HG02840 (cell line): ENCODE data around the gene MCTP1.
A peak's percentile ranks its signal among the peaks of the same experiment; 100 is the strongest.
"Not testable (repeated sequence)": the region's sequence is repeated elsewhere in the genome, so short reads cannot be mapped to it uniquely, and the experiment has no call there.

Experiments used
- ATAC-seq: cut with Tn5 transposase; IDR thresholded peaks from one replicate; pipeline ENCODE4 v1.9.1; 2021; ENCODE audit warnings: mild to moderate bottlenecking, moderate library complexity, moderate number of reproducible peaks; ENCODE audit not compliant: unreplicated experiment, low FRiP score

Gene MCTP1

DNA sequence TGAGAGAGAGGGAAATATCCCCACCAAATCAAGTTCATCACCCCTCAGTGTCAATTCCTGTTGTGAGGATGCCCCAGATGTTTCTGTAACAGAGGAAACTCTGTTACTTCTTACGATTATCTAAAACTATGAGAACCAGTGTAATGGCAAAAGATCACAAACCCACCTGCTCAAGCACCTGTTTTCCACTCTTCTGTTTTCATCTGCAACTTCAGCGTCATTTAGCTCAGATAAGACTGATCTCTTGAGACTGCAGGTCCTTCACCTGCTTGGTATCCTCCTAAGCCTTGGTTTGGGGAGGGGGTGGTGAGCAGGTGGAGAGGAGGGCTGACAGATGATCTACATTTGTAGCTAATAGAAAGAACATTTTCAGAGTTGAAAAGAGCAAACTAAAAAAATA is 437.2 kb downstream of the MCTP1 start:
- no peak for ATAC-seq

DNA sequence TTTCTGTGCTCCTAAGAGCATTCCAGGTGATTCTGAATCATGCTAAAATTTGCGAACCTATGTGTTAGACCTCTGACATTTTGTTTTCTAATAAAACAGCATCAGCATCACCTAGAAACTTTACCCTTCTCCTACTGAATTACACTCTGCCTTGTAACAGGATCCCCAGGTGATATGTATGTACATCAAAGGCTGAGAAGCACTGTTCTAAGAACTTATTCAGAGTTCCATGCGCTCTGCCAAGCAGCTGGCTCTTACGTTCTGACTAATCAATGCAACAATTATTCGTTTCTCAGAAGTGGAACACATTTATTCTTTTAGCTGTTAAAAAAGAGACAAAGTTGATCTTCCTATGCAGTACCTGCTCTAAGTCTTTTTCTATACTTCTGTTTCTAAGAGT is 437.9 kb downstream of the MCTP1 start:
- ATAC-seq: no peak

DNA sequence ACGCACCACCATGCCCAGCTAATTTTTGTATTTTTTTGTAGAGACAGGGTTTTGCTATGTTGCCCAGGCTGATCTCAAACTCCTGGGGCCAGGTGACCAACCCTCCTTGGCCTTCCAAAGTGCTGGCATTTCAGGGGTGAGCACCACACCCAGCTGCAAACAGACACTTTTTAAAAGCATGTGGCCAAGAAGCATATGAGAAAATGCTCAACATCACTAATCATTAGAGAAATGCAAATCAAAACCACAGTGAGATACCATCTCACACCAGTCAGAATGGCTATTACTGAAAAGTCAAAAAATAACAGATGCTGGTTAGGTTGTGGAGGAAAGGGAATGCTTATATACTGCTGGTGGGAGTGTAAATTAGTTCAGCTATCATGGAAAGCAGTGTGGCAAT is 439.2 kb downstream of the MCTP1 start:
- peak; percentile 46 for ATAC-seq

DNA sequence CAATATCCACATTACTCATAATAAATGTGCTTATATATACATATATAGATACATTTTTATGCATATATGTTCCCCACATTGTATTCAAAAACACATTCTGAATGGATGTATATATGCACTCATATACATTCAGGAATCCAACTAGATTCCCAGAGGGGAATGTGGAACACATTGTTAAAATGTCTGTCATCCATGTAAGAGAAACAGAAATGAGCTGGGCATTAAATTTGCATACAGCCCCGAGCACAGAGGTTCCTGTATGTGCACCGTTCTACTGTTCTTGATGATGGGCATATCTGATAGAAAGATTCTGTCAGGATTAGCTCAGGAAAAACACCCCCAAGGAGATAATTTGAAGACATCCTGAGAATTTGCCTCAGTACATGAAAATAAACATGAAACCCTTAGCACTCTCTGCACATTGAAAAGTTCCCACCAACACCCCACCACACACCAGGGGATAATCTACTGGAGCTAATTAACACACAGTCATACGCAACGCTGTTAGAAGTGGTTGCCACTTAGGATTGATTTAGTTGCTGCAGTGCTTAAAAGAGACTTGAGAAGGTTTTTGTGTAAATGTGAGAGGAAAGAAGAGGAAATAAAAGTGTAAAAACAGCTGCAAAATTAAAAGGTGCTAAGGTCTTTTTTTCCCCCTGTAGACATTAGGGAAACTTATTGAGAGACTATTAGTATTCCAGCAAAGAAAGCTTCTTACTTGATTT is 443.1 kb downstream of the MCTP1 start:
- no peak for ATAC-seq

DNA sequence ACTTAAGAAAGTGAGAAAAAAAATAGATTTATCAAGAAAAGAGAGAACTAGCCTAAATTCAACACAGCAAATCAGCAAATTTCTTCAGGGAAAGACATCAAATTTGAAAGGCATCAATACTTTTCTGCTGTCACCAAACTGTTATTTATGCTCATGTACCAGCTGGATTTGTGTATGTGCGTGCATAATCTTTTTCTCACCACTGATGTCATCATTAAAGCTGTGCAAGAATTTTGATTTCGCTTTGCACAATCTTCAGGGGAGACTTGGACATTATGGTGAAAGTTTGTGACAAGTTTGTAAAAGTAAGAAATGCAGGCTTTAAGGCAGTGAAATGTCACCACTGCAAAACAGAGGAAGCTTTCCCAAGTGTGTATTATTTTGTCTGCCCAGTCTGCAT is 451.0 kb downstream of the MCTP1 start:
- no peak for ATAC-seq

DNA sequence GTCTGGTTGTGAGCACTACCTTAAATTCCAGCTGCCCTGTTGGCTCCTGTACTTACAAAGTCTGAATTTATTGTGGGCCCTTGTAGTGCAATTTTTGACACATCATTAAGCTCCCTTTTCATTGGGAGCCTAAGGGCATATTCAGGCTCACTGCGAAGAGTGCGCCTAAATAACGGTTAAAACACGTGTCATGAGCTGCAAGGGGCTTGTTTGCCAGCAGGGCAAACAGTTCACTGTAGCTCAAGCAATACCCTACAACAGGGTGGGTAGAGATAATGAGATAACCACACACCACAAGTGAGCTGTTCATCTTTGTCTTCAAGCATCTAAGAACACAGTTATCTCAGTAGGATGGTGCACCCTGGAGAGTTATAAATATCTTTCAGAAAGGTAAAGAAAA is 452.2 kb downstream of the MCTP1 start:
- ATAC-seq: no peak

DNA sequence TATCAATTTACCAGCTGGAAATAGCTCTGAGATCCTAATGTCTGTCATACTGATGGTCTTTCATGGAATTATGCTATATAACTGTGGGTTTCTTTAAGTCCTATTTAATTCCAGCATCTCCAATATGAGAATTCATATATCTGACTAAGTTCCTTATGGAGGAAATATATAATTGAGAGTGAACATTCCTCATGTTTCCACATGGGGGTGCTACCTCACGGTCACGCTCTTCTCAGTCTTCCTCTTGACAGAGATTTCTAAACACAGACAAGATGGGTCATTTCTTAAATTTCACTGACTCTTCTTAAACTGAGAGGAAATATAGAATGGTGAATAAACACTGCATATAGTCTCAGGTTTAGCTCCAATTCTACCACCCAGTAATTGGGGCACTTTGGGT is 454.4 kb downstream of the MCTP1 start:
- ATAC-seq: no peak

DNA sequence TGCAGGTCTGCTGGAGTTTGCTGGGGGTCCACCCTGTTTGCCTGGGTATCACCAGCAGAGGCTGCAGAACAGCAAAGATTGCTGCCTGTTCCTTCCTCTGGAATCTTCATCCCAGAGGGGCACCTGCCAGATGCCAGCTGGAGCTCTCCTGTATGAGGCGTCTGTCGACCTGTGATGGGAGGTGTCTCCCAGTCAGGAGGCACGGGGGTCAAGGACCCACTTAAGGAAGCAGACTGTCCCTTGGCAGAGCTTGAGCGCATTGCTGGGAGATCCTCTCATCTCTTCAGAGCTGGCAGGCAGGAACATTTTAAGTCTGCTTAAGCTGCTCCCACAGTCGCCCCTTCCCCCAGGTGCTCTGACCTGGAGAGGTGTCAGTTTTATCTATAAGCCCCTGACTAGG is 456.7 kb downstream of the MCTP1 start:
- not testable (repeated sequence) for ATAC-seq

DNA sequence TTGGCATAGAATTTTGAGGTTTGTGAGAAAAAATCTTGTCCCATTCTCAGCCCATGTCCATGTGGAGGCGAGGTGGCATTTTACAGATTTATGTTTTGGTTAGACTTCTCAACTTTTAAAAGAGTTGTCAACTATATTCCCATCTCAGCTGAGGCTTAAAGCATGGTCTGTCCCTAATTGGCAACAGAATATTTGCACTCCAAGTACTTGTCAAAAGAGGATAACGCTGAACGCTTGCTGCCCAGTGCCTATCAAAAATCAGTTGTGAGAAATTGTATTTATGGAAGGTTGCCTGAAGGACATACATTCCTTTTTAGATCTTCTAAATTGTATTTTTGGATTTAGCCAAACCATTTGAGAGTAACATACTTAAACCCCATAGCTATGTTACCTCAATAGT is 464.4 kb downstream of the MCTP1 start:
- no peak for ATAC-seq

DNA sequence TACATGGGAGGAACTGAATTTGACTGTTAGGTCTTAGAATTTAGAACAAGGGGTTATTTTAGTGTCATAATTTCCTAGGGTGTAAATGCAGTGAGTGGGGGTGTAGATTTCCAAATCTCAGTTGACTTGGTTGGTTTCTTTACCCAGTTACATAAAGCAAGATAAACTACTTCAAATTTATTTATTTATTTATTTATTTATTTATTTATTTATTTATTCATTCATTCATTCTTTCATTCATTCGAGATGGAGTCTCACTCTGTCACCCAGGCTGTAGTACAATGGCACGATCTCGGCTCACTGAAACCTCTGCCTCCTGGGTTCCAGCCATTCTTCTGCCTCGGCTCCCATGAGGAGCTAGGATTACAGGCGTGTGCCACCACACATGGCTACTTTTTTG is 466.0 kb downstream of the MCTP1 start:
- no peak for ATAC-seq

DNA sequence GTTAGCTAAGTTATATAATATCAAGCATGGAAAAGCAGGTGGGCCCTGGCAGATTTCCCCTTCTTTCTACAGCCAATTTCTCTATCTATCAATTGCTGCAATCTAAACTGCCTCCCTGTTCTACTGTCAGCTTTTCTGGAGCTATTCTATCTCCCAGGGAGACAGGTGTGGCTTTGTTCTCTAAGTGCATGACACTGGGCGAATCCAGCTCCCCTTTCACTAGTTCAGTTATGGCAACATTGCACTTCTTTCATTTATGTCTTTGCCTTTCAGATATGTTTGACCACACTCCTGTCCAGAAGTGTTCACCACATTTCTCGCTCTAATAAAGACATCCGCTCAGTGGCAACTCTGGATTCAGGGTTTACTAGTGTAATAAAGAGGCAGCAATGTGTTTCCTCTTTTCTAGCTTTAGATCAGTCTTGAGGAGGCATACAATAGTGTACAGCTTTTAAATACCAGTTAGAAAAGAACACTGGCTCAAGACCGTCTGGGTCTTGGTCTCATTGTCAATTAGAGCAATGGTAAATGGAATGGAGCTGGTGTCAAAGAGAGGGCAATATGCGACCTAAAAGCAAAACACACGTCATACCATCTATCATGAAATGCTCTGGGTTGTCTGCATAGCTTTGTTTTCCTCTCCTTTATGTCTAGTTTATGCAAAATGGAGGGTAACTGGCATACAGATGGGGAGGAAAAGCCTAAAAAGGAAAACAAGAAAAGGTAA is 469.4 kb downstream of the MCTP1 start:
- ATAC-seq: no peak

DNA sequence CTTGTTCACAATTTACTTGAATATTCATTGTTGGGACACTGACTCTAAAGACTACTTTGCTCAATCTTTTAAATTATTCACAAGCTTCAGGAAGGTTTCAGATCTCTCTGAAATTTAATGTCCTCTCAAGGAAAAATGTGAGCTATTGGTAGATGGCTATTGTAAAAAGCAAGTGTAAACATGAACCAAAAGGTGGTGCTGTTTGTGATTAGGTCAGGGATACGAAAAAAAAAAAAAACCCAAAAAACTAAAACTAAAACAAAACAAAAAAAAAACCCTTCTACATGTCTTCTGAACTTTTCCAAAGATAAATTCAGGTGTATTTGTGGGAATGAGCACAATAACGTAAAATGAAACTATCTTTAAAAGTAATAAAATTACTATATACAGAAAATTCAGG is 472.7 kb downstream of the MCTP1 start:
- no peak for ATAC-seq

DNA sequence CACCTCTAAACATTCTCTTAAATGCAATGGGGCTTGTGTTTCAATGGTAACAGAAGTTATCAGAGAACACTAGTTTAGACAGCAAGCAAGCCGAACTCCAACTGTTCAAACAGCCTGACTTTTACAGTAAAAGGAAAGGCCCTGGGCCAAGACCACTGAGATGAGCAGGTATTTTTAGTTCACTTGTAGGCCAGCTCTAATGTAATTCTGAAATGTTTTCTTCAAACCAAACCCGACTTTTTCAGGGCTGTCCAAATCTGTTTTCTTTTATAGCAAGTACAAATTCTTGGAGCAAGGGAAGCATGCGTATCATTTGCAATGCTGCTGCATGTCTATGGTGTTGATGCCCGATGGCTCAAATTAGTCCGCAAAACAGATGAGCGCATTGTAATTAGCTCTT is 473.6 kb downstream of the MCTP1 start:
- no peak for ATAC-seq

DNA sequence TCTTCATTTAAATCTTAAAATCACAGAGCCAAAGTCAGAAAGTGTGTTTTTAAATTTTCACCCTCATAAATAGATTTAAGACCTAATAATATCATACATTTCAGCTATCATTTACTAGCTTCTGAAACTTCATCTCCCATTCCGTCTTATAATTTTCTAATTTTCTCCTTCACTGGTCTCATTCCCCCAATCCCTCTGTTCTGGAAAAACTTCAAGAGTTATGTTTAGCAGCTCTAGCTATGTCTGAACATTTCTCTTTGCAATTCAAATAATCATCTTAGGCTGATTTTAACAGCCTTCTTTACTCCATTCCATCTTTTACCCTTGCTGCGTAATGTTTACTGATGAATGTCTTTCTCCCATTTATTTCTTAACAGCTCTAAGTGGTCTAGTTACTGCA is 474.0 kb downstream of the MCTP1 start:
- no peak for ATAC-seq

DNA sequence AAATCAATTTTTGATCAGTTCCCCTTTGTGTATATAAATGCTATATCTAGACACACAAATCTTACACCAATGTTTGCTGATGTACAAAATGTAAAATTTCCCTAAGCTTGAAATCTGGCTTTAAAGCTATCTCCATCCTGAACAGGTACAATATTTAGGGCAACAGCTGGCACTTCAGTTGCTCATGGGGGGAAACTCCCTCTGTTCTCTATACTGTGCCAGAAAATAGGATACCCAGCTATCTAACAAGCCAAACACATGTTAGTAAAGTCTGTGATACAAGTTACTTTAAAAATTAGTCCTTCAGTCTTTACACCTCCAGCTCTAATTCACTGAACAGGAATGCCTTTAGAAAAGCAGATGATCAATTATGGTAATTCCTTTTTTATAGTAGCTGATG is 474.6 kb downstream of the MCTP1 start:
- ATAC-seq: no peak

DNA sequence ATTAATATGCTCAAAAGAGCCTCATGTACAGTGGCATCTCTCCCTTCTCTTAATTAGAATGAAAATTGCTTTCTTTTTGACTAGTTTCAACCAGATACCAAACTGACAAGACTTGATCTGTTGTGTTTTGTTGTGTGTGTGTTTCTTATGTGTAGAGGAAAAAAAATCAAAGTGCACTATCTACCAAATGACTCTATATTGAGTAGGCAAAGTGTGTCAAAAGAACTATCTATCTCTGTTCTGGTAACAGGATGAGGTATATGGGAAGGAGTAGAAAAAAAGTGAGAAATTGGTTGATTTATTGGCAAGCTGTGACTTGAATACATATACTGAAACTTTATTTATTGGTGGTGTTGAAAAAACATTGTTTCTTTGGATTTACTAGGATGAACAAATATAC is 476.4 kb downstream of the MCTP1 start:
- ATAC-seq: no peak

DNA sequence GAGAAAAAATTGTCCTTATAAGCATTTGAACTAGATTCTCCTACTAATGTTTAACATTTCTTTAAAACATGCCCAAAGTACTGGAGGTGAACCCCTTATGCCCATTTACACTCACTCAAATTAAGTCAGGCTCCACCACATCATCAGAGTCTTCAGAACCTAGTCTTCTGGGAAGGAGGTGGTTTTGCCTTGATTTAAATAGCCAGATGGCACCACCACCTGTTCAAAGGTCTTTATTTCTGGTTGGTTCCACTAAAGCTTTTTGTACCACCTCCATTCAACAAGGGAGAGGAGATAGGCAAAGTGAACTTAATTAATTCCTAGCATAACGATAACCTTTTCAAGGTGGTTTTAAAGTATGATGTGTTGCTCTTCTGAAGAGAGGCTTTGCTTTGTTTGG is 476.9 kb downstream of the MCTP1 start:
- no peak for ATAC-seq

DNA sequence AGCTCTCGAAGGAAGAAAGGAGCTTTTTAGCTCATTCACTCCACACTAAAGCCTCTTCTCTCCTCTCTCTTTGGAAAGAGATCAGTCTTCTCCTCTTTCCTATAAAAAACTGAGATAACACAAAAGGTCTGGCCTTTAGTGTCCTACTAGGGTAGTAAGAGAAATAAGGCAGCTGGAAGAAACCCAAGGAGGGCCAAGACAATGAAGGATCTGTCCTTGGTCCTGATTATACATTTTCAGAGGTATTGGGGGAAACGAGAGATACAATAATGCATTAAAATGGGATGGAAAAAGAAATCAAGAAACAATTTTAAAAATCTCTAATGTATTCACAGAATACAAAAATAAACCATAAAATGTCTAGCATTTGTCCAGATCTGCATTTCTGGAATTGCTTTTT is 482.4 kb downstream of the MCTP1 start:
- ATAC-seq: no peak

DNA sequence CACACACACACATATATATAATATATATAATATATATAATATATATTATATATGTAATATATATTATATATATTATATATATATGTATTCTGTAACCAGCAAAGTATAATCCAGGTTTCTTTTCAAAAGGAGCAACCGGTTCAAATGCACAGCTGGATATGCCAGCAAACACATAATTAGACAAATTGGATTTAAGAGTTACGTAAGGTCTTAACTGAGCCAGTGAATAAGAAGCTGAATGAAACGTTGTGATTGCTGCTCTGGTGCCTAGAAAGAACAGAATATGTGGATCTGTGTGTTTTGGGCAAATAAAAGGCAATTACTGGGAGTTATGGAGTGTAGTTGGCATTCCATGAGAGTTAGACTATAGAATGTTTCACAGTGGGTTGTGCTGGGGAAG is 488.3 kb downstream of the MCTP1 start:
- ATAC-seq: no peak

DNA sequence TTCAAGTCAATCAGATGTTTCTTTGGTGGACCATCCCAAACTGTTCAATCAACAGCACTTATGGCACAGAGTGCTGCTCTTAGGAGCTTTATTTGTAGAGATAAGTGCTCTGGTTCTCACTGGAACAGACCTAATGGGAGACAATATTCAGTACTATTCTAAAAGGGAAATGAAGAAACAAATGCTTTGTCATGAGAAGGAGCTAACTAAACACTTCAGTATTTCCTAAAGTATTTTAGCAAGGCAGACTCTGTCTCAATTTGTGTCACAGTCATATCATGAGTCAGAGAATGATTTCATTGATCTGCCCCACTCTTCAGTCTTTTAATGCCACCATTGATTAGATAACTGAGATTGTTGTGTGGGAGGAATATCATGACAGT is 491.1 kb downstream of the MCTP1 start:
- ATAC-seq: peak; percentile 41

DNA sequence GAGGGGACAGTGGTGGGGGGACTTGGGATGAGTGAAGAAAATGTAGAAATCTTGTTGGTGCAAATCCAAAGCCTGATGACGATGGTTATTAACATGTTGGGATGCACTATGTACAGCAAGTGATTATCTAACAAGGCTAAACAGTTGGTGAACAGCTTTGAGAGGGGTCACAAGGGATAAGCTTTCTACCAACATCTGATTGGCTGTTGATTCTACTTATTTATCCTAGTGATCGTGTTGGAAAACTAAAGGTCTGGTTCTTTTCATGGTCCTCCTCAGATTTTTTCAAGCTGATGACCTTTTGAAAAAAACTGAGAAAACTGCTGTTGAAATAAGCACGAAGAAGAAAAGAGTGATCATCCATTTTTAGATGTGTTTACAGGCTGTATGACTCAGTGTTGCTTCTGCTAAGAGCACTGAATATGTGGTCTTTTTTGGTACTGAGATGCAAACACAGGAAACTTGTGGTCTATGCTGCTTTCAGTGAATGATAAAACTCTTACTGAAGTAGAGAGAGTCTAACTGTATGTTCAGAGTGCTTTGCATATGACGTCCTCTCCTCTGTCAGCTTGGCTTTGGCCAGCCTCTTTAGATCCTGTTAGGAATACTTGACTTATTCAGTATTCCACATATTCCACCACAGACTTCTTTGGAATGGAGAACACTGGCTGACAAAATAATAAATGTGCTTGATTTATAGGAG is 491.6 kb downstream of the MCTP1 start:
- peak; percentile 100 for ATAC-seq

DNA sequence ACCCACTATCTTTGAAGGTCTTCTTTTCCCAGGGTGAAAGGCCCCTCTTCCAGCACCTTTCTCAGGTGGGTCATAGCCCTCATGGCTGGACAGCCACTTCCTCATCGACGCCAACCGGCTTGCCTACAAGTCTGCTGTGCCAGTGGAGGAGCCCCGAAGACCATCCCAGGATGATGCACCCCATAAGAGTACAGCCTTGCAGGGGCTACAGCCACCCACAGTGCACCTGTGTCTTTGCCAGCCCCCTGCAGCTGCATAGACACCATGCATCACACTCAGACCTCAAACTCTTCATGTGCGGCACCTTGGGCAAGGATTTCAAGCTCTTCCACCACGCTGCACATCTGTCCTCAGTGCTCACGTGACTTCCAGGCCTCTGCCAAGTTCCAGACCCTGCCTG is 493.1 kb downstream of the MCTP1 start:
- no peak for ATAC-seq
